HepG2 (cell line): ENCODE results near the gene PIM1.

Experiments
- ATF3 ChIP-seq: sonication (generic); formaldehyde crosslinking; IDR thresholded peaks from 2 replicates; pipeline ENCODE4 v1.4.0; 2020; ENCODE audit warnings: missing genetic modification reagents
- GATAD1 ChIP-seq: IDR thresholded peaks from 2 replicates; pipeline ENCODE4 v1.6.1; 2016; ENCODE audit warnings: missing genetic modification reagents, missing compliant biosample characterization
- PHF8 ChIP-seq: sonication (generic); formaldehyde crosslinking; IDR thresholded peaks from 2 replicates; pipeline ENCODE4 v1.5.0; 2020; ENCODE audit warnings: missing genetic modification reagents
- POLR2A ChIP-seq, 2 experiments: IDR thresholded peaks; 2 replicates each; pipeline ENCODE4 v1.6.1; 2011; ENCODE audit warnings: low read depth in 2 of 2, low read length in 2 of 2, mild to moderate bottlenecking in 1 of 2, moderate library complexity in 1 of 2; ENCODE audit not compliant: insufficient read depth in 1 of 2
- SAFB2 ChIP-seq: sonication (generic); formaldehyde crosslinking; IDR thresholded peaks from 2 replicates; pipeline ENCODE4 v1.5.1; 2020; ENCODE audit warnings: missing genetic modification reagents, low read depth, mild to moderate bottlenecking, borderline replicate concordance
- UBTF ChIP-seq: sonication (generic); formaldehyde crosslinking; IDR thresholded peaks from 2 replicates; pipeline ENCODE4 v1.4.0; 2020; ENCODE audit warnings: mild to moderate bottlenecking, missing genetic modification reagents
- ZMYM3 ChIP-seq: sonication (generic); formaldehyde crosslinking; IDR thresholded peaks from 2 replicates; pipeline ENCODE4 v1.5.1; 2020; ENCODE audit warnings: mild to moderate bottlenecking, missing genetic modification reagents
- ZNF629 ChIP-seq: sonication (generic); formaldehyde crosslinking; conservative IDR thresholded peaks from 2 replicates; pipeline ENCODE4 v1.5.0; 2020; ENCODE audit warnings: missing genetic modification reagents
- TF ChIP-seq, protein P1 (sequence below): sonication (generic); formaldehyde crosslinking; IDR thresholded peaks from 2 replicates; pipeline ENCODE4 v1.8.1; 2023; ENCODE audit warnings: missing genetic modification reagents, inconsistent platforms, borderline replicate concordance
- TF ChIP-seq, protein P2 (sequence below): sonication (generic); formaldehyde crosslinking; IDR thresholded peaks from 2 replicates; pipeline ENCODE4 v1.5.0; 2020; ENCODE audit warnings: mild to moderate bottlenecking, missing genetic modification reagents, moderate library complexity

DNA sequence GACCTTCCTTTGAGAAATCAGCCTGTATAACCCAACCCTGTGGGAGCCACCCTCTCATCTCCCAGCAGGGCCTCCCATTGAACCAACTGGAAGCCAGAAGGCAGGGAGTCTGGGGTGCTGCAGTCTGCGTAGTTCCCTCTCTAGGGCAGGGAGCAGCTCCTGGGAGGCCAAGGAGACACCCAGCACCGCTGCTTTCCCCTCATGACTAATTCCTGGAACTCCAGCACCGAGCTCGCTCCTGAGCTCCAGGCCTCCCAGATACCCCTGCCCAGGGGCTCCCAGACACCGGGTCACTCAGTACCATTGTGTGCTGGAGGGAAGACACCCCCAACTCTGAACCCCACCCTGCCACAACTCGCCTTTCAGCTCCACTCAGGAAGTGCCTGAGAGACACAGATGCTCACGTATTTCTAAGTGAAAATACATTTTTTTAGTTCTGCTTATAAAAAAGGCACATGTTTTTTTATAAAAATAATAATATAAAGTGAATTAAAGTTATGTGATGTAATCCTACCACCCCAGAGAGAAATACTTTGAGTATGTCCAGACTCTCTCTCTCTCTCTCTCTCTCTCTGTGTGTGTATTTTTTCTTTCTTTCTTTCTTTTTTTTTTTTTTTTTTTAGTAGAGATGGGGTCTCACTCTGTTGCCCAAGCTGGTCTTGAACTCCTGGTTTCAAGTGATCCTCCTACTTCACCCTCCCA is 17.5 kb downstream of the PIM1 start:
- no peak for TF ChIP-seq GATAD1 (CRISPR knock-in tag)
- no peak for TF ChIP-seq UBTF
- TF ChIP-seq SAFB2 (CRISPR knock-in tag), result no peak
- TF ChIP-seq, protein P1, sequence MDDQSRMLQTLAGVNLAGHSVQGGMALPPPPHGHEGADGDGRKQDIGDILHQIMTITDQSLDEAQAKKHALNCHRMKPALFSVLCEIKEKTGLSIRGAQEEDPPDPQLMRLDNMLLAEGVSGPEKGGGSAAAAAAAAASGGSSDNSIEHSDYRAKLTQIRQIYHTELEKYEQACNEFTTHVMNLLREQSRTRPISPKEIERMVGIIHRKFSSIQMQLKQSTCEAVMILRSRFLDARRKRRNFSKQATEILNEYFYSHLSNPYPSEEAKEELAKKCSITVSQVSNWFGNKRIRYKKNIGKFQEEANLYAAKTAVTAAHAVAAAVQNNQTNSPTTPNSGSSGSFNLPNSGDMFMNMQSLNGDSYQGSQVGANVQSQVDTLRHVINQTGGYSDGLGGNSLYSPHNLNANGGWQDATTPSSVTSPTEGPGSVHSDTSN, result no peak
- TF ChIP-seq, protein P2, sequence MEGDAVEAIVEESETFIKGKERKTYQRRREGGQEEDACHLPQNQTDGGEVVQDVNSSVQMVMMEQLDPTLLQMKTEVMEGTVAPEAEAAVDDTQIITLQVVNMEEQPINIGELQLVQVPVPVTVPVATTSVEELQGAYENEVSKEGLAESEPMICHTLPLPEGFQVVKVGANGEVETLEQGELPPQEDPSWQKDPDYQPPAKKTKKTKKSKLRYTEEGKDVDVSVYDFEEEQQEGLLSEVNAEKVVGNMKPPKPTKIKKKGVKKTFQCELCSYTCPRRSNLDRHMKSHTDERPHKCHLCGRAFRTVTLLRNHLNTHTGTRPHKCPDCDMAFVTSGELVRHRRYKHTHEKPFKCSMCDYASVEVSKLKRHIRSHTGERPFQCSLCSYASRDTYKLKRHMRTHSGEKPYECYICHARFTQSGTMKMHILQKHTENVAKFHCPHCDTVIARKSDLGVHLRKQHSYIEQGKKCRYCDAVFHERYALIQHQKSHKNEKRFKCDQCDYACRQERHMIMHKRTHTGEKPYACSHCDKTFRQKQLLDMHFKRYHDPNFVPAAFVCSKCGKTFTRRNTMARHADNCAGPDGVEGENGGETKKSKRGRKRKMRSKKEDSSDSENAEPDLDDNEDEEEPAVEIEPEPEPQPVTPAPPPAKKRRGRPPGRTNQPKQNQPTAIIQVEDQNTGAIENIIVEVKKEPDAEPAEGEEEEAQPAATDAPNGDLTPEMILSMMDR (CRISPR knock-in tag), result no peak
- no peak for TF ChIP-seq ZNF629 (CRISPR knock-in tag)
- TF ChIP-seq ATF3 (CRISPR knock-in tag), result no peak
- no peak for TF ChIP-seq ZMYM3 (CRISPR knock-in tag)
- TF ChIP-seq POLR2A (IDR thresholded peaks at IDR 0.05; ENCODE audit: insufficient read depth in 1 of 2, low read depth in 2 of 2, low read length in 2 of 2), result no peak
- TF ChIP-seq PHF8 (CRISPR knock-in tag), result no peak
